Measurements from ENCODE around the gene SLC25A39.

The SLC25A39 gene

GRCh38 chr17:44311562-44312181 is 13.0 kb downstream of the SLC25A39 start:
- DNase-seq, result no peak

- DNase-seq, result no peak
These were observed 13.8 kb downstream of the SLC25A39 start for GRCh38 chr17:44310609-44311376.

GRCh38 chr17:44310188-44310587 is 14.4 kb downstream of the SLC25A39 start:
- no peak for DNase-seq

- no peak for DNase-seq
These were observed 15.2 kb downstream of the SLC25A39 start for GRCh38 chr17:44309472-44309871.

- peak; percentile 36 for DNase-seq
These were observed 15.8 kb downstream of the SLC25A39 start for GRCh38 chr17:44308865-44309264.

- DNase-seq, result peak; percentile 55
These were observed 16.3 kb downstream of the SLC25A39 start, which contains the start of gene RUNDC3A for GRCh38 chr17:44308320-44308818. Gene RUNDC3A, plus strand, starts transcription at chr17:44308601. Its CDS starts 232 bp downstream, at chr17:44308833.

GRCh38 chr17:44307387-44308186 is 17.0 kb downstream of the SLC25A39 start:
- no peak for DNase-seq

- no peak for DNase-seq
These were observed 20.0 kb downstream of the SLC25A39 start for GRCh38 chr17:44304651-44305050.

- no peak for DNase-seq
These were observed 26.6 kb downstream of the SLC25A39 start for GRCh38 chr17:44297975-44298374.

GRCh38 chr17:44293509-44294226 is 31.0 kb downstream of the SLC25A39 start:
- no peak for DNase-seq

- DNase-seq, result no peak
These were observed 37.0 kb downstream of the SLC25A39 start for GRCh38 chr17:44287651-44288050.

GRCh38 chr17:44284024-44284400 is 40.6 kb downstream of the SLC25A39 start:
- DNase-seq, result no peak

GRCh38 chr17:44283344-44284023 is 41.1 kb downstream of the SLC25A39 start:
- no peak for DNase-seq

GRCh38 chr17:44282264-44282663 is 42.4 kb downstream of the SLC25A39 start:
- no peak for DNase-seq

- DNase-seq, result no peak
These were observed 43.1 kb downstream of the SLC25A39 start for GRCh38 chr17:44281570-44281969.

- DNase-seq, result no peak
These were observed 44.2 kb downstream of the SLC25A39 start for GRCh38 chr17:44280392-44280937.

- no peak for DNase-seq
These were observed 44.8 kb downstream of the SLC25A39 start for GRCh38 chr17:44279666-44280391.

- DNase-seq, result no peak
These were observed 45.3 kb downstream of the SLC25A39 start for GRCh38 chr17:44279346-44279665.

- DNase-seq, result no peak
These were observed 46.6 kb downstream of the SLC25A39 start for GRCh38 chr17:44277976-44278375.

- no peak for DNase-seq
These were observed 51.0 kb downstream of the SLC25A39 start for GRCh38 chr17:44273607-44274006.

GRCh38 chr17:44272954-44273353 is 51.7 kb downstream of the SLC25A39 start:
- no peak for DNase-seq
